GM20431 (cell line): ENCODE data around the gene NR2F6.
"Not testable (repeated sequence)": the region's sequence is repeated elsewhere in the genome, so short reads cannot be mapped to it uniquely, and the experiment has no call there.

Source experiments
- in situ Hi-C: fragments of 300-500 bp; cut with MseI, MboI; formaldehyde crosslinking; loops from one replicate; pipeline ENCODE4 v1.15.0; 2020; ENCODE audit warnings: low sequenced_read_pairs; ENCODE audit not compliant: unreplicated experiment

NR2F6 gene

DNA sequence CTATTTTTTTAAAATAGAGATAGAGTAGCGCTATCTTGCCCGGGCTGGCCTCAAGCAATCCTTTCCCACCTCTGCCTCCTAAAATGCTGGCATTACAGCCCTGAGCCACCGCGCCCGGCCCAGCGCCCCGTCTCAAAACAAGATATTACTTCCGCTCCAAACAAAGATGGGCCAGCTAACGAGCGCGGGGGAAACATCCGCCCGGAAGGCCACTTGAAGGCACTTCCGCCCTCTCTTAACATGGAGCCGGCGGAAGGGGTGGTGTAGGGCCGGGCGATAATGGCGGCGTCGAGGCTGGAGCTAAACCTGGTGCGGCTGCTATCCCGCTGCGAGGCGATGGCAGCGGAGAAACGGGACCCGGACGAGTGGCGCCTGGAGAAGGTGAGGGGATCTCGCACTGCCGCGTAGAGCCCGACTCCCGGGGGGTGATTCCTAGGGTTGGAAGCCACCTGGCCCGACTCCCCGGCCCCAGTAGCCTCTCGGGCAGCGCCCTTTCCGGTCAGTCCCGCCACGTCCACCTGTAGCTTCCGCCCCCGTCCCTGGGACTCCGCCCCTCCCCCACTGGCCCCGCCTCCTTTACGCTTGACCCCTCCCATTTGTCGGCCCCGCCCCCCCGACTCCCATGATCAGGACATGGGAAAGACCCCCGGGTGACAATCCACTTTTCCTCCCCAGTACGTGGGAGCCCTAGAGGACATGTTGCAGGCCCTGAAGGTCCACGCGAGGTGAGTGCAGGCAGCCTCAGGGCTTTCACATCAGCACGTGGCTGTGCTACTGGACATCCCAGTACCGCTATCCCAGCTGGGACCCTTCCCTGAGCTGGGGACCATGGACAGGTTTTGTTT, 30.4 kb downstream of the NR2F6 start, which contains the start of gene USE1:
Gene USE1 (plus strand): TSS at position 231 of the 845 bp plus-strand sequence. CDS start 49 bp downstream, at position 280.
- in situ Hi-C loops = no loop called here

DNA sequence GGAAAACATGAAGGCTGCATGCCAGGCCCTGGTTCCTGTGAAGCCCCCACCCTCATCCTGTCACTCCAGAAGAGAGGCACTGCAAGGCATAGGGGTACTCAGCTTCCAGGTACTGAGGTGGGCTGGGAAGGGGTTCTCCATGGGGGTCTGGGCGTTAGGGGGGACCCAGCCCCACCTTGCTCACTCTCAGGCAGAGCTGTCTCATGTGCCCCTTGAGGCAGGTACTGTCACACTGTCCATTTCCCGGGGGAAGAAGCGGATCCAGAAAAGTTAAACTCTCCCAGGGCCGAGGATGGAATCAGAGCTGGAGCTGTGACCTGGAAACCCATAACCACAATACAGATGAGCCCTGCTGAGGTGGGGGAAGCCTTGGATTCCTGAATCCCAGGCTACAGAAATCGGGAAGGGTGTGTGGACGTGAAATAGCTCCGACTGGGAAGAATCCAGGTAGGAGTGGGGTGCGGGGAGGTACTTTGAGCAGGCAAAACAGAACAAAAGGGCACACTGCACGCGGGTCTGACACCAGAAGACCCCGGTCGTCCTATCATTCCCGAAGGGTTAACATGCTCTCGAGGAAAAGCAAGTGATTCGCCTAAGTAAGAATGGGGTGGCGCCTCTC, 31.1 kb downstream of the NR2F6 start:
- in situ Hi-C loops = no loop called here

DNA sequence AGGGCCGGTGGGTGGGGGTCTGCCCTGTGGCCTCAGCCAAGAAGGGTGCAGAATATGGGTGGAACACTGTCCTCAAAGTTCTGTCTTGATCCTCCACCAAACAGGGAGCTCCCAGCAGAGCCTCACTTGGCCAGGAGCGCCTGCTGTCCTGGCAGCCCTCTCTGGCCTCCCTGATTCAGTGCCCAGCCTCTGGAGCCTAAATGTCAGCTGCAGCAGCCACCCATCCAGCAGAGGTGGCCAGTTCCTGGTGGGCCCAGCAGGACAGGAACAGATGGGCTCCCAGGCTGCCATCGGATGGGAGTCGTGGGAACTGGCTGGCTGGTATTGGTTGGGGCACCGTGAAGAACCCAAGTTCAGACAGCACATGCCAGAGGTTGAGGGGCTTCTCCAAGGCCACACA, 32.4 kb downstream of the NR2F6 start:
- in situ Hi-C loops = no loop called here

DNA sequence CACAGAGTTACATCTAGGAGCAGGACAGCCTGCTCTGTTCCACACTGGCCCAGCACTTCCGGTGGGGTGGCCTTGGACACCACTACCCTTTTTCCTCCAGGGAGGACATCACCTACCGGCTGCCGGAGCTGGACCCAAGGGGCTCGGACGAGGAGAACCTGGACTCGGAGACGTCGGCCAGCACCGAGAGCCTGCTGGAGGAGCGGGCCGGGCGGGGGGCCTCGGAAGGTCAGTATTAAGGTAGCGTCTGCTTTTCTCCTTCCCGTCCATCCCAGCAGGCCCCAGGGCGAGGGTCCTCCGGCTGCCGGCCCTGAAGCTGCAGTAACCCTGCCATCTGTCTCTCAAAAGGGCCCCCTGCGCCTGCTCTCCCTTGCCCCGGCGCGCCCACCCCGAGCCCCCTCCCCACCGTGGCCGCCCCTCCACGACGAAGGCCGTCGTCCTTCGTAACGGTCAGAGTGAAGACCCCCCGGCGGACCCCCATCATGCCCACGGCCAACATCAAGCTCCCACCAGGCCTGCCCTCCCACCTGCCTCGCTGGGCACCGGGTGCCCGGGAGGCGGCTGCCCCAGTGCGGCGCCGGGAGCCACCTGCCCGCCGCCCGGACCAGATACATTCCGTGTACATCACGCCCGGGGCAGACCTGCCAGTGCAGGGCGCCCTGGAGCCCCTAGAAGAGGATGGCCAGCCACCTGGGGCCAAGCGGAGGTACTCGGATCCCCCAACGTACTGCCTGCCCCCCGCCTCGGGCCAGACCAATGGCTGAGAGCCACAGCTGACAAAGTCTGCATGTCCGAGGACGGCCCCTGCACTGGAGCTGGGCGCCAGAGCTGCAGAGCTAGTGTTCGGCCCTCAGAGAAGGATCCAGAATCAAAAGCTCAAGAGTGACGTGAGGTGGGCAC, 33.9 kb downstream of the NR2F6 start:
- in situ Hi-C loops = no loop called here

DNA sequence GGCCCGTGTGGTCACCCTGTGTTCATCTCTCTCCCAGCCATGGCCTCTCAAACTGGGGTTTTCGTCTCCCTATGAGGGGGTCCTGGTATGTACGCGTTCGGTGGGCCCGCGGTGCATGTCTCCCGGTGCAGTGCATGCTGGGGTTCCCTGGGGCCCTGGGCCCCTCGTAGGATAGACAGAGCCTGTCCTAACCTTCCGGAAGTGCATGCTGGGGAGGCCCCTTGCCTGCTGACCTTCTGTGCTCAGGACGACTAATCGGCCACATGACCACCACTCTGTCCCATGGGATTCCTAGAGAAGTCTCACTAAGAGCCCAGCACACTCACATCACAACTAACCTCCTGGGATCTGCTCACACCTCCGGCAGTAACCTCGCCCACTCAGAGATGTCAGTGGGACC, 35.4 kb downstream of the NR2F6 start:
- in situ Hi-C loops = no loop called here

DNA sequence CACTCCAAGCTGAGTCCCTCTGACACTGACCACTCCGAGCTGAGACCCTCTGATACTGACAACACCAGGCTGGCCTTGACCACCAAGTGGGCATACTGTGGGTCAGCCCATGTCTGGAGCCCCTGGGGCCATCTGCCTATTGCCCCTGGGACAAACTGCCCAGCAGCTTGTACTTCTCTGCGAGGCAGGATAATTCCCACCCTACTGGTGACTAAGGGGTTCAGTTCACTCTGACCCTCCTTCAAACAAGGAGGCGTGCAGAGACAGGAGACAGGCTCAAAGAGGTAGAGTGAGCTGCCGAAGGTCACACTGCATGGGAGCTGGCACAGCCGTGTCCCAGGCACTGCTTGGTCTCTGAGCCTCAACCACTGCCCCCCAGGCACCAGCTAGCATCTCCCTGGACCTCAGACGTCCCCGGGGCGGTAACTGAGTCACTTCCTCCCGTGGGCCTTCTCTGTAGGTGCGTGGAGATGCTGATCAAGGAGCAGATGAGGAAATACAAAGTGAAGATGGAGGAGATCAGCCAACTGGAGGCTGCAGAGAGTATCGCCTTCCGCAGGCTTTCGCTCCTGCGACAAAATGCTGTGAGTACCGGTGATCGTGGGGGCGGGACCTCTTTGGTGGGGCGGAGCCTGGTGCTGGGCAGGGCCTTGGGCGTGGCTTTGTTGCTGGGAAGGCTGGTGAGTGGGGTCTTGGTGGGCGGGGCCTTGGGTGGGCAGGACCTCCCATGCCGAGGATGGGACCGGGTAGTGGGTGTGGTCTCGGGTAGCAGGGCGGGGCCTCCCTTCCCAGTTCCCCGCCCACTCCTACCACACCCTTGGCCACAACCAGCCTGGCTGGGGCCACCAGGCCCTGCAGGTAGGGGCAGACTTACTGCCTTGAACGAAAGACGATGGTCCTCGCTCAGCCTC, 36.3 kb downstream of the NR2F6 start:
- in situ Hi-C loops = no loop called here

DNA sequence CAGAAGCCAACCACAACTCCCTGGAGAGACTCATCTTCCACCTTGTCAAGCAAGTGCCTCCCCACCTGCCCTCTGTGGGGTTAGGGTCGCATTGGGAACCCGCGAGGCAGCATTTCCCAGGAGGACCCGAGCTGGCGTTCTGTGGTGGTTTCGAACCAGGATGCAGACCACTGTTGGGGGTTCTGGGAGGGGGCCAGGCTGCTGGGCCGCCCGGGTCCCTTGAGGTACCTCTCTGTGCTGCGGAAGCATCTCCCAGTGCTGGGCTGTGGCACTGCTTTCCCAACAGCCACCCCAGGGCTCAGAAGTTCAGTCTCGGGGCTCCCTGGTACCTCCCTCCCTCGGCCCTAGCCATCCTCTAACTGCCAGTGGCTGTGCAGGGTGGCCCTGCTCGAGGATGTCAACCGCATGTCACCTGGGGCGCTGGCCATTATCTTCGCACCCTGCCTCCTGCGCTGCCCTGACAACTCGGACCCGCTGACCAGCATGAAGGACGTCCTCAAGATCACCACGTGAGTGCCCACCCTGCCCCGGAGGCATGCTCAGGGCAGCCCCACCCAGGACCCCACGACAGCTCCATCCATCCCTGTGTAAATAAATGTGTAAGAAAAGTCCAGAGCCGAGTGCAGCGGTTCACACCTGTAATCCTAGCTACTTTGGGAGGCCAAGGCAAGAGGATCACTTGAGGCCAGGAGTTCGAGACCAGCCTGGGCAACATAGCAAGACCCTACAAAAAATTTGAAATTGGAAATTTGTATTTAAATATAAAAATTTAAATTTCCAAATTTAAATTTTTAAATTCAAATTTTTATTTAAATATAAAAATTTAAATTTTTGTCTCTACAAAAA, 38.8 kb downstream of the NR2F6 start:
- in situ Hi-C loops = no loop called here

DNA sequence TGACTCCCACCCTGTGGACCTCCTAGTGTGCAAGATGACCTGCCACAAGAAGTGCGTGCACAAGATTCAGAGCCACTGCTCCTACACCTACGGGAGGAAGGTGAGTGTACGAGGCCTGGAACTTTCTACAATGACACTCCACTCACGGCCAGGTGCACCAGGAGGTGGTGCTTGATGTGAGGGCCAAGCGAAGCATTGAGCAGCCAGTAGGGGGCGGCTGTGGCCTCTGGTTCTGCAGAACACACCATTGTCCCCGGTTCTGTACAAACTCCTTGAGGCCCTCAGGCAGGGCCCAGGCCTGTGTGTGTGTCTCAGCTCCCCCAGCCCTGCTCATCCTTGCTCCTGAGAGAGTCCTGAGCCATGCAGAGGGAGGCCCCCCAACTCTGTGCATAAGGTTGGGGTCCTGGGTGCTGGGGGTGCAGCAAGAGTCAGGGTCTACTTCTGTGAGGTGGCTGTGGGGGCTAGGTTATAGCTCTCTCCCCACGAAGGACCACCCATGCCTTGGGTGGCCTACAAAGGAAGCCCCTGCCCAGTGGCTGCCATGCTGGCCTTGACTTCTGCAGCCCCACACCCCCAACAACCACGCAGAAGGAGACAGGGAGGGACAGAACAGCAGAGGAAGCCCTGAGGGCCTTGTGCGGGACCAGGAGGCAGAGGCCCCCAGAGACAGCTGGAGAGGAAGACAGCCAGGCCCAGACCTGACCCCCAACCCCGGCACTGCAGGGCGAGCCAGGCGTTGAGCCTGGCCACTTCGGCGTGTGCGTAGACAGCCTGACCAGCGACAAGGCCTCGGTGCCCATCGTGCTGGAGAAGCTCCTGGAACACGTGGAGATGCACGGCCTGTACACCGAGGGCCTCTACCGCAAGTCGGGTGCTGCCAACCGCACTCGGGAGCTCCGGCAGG, 40.2 kb downstream of the NR2F6 start:
- in situ Hi-C loops = no loop called here

DNA sequence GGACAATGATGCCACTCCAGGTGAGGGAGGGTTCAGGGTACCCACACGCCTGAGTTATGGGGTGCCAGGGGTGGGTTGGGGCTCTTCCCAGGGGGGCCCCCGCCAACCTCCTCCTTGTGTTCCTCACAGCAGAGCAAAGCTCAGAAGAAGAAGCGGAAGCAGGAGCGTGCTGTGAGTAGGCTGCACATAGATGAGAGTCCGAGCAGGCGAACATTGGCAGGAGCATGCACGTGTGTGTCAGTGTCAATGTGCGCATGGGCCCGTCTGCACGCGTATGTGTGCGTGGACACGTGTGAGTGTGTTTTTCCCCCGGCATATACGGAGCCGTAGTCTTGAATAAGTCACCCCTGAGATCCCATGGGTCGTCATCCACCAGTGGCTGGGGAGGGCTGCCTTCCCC, 43.0 kb downstream of the NR2F6 start:
- in situ Hi-C loops = no loop called here

DNA sequence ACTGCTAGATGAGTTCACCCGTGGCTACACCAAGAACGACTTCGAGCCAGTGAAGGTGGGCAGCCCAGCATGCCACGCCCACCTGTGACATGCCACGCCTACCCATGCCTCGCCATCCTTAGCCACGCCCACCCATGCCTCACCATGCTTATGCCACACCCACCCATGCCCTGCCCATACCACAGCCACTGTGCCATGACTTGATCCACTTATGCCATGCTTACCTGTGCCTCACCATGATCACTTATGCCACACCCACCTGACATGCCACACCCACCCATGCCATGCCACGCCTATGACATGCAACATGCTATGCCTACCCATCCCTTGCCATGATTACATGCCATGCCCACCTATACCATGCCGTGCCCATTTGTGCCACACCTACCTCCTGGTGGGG, 43.5 kb downstream of the NR2F6 start:
- in situ Hi-C loops = no loop called here

DNA sequence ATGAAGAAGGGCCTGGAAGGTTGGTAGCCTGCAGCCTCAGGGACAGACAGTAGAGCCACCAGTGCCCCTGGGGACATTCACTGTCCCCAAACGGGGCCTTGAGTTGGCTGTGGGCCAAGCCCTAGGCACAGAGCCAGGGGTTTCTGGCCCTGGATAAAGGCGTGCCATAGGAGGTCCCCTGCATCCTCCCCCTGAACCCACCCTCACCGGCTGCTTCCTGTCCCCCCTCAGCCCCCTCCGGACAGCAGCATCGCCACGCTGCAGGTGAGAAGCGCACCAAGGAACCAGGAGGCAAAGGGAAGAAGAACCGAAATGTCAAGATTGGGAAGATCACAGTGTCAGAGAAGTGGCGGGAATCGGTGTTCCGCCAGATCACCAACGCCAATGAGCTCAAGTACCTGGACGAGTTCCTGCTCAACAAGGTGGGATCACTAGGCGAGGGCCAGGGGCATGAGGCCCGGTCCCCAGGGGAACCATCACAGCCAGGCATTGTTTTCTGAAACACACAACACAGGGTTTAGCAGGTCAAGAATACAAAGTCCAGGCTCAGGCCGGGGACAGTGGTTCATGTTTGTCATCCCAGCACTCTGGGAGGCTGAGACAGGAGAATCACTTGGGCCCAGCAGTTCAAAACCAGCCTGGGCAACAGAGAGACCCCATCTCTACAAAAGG, 45.2 kb downstream of the NR2F6 start:
- in situ Hi-C loops = no loop called here

DNA sequence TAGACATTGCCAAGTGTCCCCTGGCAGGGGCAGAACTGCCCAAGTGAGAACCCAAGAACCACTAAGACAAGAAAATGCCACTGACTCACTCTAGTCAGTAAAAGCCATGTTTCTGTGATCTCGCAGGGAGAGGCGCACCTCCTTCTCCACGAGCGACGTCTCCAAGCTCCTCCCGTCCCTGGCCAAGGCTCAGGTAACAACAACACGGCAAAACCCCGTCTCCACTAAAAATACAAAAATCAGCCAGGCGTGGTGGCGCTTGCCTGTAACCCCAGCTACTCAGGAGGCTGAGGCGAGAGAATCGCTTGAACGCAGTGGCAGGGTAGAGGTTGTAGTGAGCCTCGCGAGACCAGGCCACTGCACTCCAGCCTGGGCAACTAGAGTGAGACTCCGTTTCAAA, 48.1 kb downstream of the NR2F6 start:
- in situ Hi-C loops = no loop called here

DNA sequence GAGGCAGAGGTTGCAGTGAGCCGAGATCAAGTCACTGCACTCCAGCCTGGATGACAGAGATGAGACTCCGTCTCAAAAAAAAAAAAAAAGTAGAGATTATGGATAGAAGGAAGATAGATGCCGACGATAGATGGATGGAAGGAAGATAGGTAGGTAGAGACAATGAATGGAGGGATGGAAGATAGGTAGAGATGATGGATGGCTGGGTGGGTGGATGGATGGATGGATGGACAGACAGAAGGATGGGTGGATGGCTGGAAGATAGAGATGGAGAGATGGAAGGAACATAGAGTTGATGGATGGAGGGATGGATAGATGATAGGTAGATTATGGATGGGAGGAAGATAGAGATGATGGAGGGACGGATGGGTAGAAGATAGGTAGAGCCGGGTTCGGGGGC, 49.1 kb downstream of the NR2F6 start:
- in situ Hi-C loops = no loop called here

DNA sequence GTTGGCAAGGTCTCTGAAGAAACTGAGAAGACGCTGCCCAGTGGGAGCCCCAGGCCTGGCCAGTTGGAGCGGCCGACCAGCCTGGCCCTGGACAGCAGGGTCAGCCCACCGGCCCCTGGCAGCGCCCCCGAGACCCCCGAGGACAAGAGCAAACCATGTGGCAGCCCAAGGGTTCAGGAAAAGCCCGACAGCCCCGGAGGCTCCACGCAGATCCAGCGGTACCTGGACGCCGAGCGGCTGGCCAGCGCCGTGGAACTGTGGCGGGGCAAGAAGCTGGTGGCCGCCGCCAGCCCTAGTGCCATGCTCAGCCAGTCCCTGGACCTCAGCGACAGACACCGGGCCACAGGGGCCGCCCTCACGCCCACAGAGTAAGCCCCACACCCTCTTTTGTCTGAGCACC, 50.6 kb downstream of the NR2F6 start:
- in situ Hi-C loops = no loop called here

DNA sequence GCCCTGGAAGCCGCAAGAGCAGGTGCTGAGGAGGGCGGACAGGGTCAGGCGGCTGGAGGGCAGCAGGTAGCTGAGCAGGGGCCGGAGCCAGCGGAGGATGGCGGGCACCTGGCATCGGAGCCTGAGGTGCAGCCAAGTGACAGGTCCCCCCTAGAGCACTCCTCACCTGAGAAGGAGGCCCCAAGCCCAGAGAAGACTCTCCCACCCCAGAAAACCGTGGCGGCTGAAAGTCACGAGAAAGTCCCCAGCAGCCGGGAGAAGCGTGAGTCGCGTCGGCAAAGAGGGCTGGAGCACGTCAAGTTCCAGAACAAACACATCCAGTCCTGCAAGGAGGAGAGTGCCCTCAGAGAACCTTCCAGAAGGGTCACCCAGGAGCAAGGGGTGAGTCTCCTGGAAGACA, 51.1 kb downstream of the NR2F6 start:
- in situ Hi-C loops = no loop called here

DNA sequence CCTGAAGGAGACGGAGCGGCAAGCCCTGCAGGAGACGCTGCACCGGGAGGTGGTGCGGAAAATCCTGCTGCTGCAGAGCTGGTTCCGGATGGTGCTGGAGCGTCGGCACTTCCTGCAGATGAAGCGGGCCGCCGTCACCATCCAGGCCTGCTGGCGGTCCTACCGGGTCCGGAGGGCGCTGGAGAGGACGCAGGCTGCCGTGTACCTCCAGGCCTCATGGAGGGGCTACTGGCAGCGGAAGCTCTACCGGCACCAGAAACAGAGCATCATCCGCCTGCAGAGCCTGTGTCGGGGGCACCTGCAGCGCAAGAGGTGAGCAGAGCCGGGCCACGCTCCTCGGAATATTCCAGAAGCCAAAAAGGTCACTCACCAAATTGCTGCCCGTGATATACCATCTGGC, 53.0 kb downstream of the NR2F6 start:
- in situ Hi-C loops = no loop called here

DNA sequence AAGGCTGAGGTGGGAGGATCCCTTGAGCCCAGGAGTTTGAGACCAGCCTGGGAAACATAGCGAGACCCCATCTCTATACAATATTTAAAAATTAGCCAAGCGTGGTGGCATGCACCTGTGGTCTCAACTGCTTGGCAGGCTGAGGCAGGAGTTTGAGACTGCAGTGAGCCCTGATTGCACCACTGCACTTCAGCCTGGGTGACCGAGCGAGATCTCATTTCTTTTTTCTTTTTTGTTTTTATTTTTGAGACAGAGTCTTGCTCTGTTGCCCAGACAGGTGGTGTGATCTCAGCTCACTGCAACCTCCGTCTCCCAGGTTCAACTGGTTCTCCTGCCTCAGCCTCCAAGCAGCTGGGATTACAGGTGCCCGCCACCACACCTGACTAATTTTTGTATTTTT, 54.0 kb downstream of the NR2F6 start:
- in situ Hi-C loops = not testable (repeated sequence)
